Panc1 (cell line): ENCODE results near the gene PTRH2. TPM values are rescaled to one million over a fixed set of nuclear protein-coding genes. Genes with fewer than 3 reads are reported as not detected.

Experiments used
- ATAC-seq: fragments of 200-7000 bp; cut with Tn5 transposase; 2 replicates; pipeline ENCODE4 v1.9.1; 2020; ENCODE audit warnings: mild to moderate bottlenecking, moderate library complexity
- BruUV-seq: library from RNA; stranded (reverse); fragments of 400-500 nt; replicated peaks from 2 replicates; lab custom pipeline; 2021; lab: Mats Ljungman, UMichigan
- CTCF ChIA-PET: fragments of 300-600 bp; sonication (Branson Sonifier 250); formaldehyde crosslinking; loops from one replicate; lab custom pipeline; 2022; ENCODE audit warnings: antibody characterized with exemption; lab: Charles Lee
- POLR2A ChIA-PET: fragments of 300-600 bp; sonication (Branson Sonifier 250); formaldehyde crosslinking; loops from one replicate; lab custom pipeline; 2022; ENCODE audit warnings: antibody characterized with exemption; lab: Charles Lee
- DNase-seq: peaks from one replicate; pipeline ENCODE4 v3.0.0-alpha.2; 2010; ENCODE audit warnings: low read depth, low spot score
- H3K27ac ChIP-seq: 2 replicates; pipeline ENCODE4 v1.5.1; 2011; ENCODE audit warnings: mild to moderate bottlenecking, low read length, inconsistent platforms
- H3K27me3 ChIP-seq: fragments of 200-500 bp; sonication (Bioruptor generic); 2 replicates; pipeline ENCODE4 v1.6.0; 2014; ENCODE audit warnings: low read length, inconsistent platforms; ENCODE audit not compliant: control insufficient read depth, insufficient read depth
- H3K36me3 ChIP-seq: fragments of 200-500 bp; sonication (Bioruptor generic); 2 replicates; pipeline ENCODE4 v1.5.1; 2014; ENCODE audit warnings: inconsistent platforms, mild to moderate bottlenecking, low read length, moderate library complexity; ENCODE audit not compliant: control insufficient read depth, insufficient read depth
- H3K4me1 ChIP-seq: 2 replicates; pipeline ENCODE4 v1.5.1; 2011; ENCODE audit warnings: inconsistent platforms, mild to moderate bottlenecking, low read length, moderate library complexity; ENCODE audit not compliant: control insufficient read depth, insufficient read depth
- H3K4me3 ChIP-seq, 2 experiments: 2 replicates each; pipeline ENCODE4 v1.5.1; 2011 to 2012; ENCODE audit warnings: low read depth in 2 of 2, low read length in 2 of 2, mild to moderate bottlenecking in 2 of 2, inconsistent platforms in 1 of 2, moderate library complexity in 1 of 2
- H3K9me3 ChIP-seq: fragments of 200-500 bp; sonication (Bioruptor generic); 2 replicates; pipeline ENCODE4 v1.5.1; 2014; ENCODE audit warnings: low read depth, mild to moderate bottlenecking, inconsistent platforms, low read length, moderate library complexity; ENCODE audit not compliant: control insufficient read depth, insufficient read depth
- CTCF ChIP-seq: fragments of 450-650 bp; IDR thresholded peaks from 2 replicates; pipeline ENCODE4 v1.5.1; 2017; ENCODE audit warnings: mild to moderate bottlenecking
- POLR2AphosphoS5 ChIP-seq: IDR thresholded peaks from 2 replicates; pipeline ENCODE4 v1.6.1; 2012; ENCODE audit warnings: mild to moderate bottlenecking, low read depth, low read length, moderate library complexity
- REST ChIP-seq, 2 experiments: IDR thresholded peaks; 2 replicates each; pipeline ENCODE4 v1.6.1; 2011 to 2012; ENCODE audit warnings: low read depth in 2 of 2, control low read depth in 1 of 2, low read length in 1 of 2, mild to moderate bottlenecking in 1 of 2, moderate library complexity in 1 of 2; ENCODE audit not compliant: insufficient read depth in 1 of 2
- SIN3A ChIP-seq: IDR thresholded peaks from 2 replicates; pipeline ENCODE4 v1.6.1; 2012; ENCODE audit warnings: low read depth, mild to moderate bottlenecking, low read length, moderate library complexity, borderline replicate concordance; ENCODE audit not compliant: insufficient read depth
- TCF7L2 ChIP-seq: IDR thresholded peaks from 2 replicates; pipeline ENCODE4 v1.6.1; 2011; ENCODE audit warnings: mild to moderate bottlenecking, low read depth, low read length, inconsistent platforms
- in situ Hi-C: cut with HindIII; loops from 2 replicates; pipeline ENCODE4 v1.10.0; 2016; ENCODE audit warnings: low sequenced_read_pairs, low pct_unique_long_range_greater_than_20kb
- intact Hi-C: fragments of 100-400 bp; cut with micrococcal nuclease; formaldehyde crosslinking; loops from one replicate; pipeline ENCODE4 v1.10.0; 2022; ENCODE audit not compliant: unreplicated experiment
- total RNA-seq: library from RNA; stranded (reverse); gene quantifications from one replicate; pipeline ENCODE4 v1.2.1, GENCODE V29; 2021; ENCODE audit not compliant: unreplicated experiment

PTRH2 gene
- total RNA-seq, 1 experiment from 2014 or later, result 40.2 TPM

DNA sequence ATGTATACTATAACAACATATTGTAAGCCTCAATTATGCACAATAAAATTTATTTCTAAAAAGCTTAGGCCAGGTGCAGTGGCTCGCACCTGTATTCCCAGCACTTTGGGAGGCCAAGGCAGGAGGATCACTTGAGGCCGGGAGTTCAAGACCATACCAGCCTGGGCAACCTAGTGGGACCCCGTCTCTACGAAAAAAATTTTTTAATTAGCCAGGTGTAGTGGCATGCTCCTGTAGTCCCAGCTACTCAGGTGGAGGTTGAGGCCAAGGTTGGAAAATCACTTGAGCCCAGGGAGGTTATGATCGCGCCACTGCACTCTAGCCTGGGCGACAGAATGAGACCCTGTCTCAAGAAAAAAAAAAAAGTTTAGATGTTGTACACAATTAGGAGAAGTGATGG is 45.7 kb upstream of the PTRH2 start:
- Histone ChIP-seq H3K9me3 (no peaks in the 10 kb centered on the region), H3K27ac (peak overlapping the region; percentile 100), H3K4me1 (peaks cover 63% of the 10 kb centered on the region), H3K36me3 (peaks cover 12% of the 10 kb centered on the region; the same call in 1 of the 2 replicates), H3K27me3 (no peaks in the 10 kb centered on the region), H3K4me3 (no peak overlapping the region)
- intact Hi-C loops (loop anchor here (5.0 kb wide), 1 partner anchor 94 kb away; no protein-coding TSS in a partner anchor), in situ Hi-C loops (no loop called here)
- BruUV-seq, result no TSS peak
- no peak for ATAC-seq
- POLR2A ChIA-PET, result interaction anchor here (1.4 to 4.4 kb wide), 3 partner anchors 86 to 93 kb away, joined by 6 to 77 read pairs (median 7); no protein-coding TSS in a partner anchor
- DNase-seq, result no peak
- TF ChIP-seq REST (IDR thresholded peaks at IDR 0.05; ENCODE audit: insufficient read depth in 1 of 2, low read depth in 2 of 2, low read length in 1 of 2), result no peak
- TF ChIP-seq TCF7L2, result no peak
- no peak for TF ChIP-seq POLR2AphosphoS5
- no peak for TF ChIP-seq CTCF
- no peak for TF ChIP-seq SIN3A
- CTCF ChIA-PET, result interaction anchor here (0.9 to 1.0 kb wide), 2 partner anchors 33 to 93 kb away, joined by 3 to 4 read pairs; no protein-coding TSS in a partner anchor

DNA sequence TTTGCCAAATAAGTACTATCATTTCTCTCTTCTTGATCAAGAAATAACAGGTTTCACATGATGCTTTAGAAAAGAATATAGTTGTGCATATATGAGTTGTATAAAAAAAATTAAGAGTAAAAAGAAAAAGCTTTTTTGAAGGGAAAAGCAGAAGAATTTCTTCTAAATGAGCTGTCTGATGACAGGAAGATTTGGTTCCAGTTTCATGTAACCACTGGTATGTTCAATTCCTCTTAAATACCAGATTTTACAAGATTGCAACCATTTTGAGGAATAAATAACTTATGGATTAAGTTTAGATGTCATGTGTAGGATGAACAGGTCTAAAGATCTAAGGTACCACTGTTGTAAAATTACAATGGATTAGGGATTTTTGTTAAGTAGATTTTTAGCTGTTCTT is 45.2 kb upstream of the PTRH2 start:
- TF ChIP-seq CTCF (no peak), SIN3A (no peak), REST (IDR thresholded peaks at IDR 0.05; ENCODE audit: insufficient read depth in 1 of 2, low read depth in 2 of 2, low read length in 1 of 2) (no peak), POLR2AphosphoS5 (no peak), TCF7L2 (no peak)
- Histone ChIP-seq H3K4me1 (peaks cover 58% of the 10 kb centered on the region), H3K36me3 (peaks cover 12% of the 10 kb centered on the region; the same call in 1 of the 2 replicates), H3K27me3 (no peaks in the 10 kb centered on the region), H3K4me3 (no peak overlapping the region), H3K9me3 (no peaks in the 10 kb centered on the region), H3K27ac (peak overlapping the region; percentile 100)
- ATAC-seq (no peak), DNase-seq (no peak)
- BruUV-seq, result no TSS peak
- ChIA-PET POLR2A (interaction anchor here (1.4 to 4.4 kb wide), 3 partner anchors 87 to 93 kb away, joined by 6 to 77 read pairs (median 7); no protein-coding TSS in a partner anchor), CTCF (interaction anchor here (0.6 kb wide), 1 partner anchor 170 kb away, joined by 4 read pairs; no protein-coding TSS in a partner anchor)
- in situ Hi-C loops, result no loop called here
- intact Hi-C loops, result loop anchor here (5.0 kb wide), 1 partner anchor 95 kb away; no protein-coding TSS in a partner anchor
